Measurements from ENCODE around the gene LRP11.

The LRP11 gene

GRCh38 chr6:149869275-149869892, 5.2 kb upstream of the LRP11 start:
- no peak overlapping the region for H2AFZ ChIP-seq (ENCODE audit: low read length)
- no peaks in the 10 kb centered on the region for H3K79me2 ChIP-seq (ENCODE audit: insufficient read depth, low read length)
- no peak overlapping the region for H3K4me2 ChIP-seq (ENCODE audit: low read depth, low read length, poor library complexity, severe bottlenecking)
- peaks cover 25% of the 10 kb centered on the region for H3K4me1 ChIP-seq (ENCODE audit: insufficient read depth, low read length, poor library complexity, severe bottlenecking)
- H3K9ac ChIP-seq (ENCODE audit: low read depth, low read length, poor library complexity, severe bottlenecking): no peak overlapping the region
- no peaks in the 10 kb centered on the region for H3K9me3 ChIP-seq (ENCODE audit: insufficient read depth, low read depth, low read length)
- H3K27me3 ChIP-seq (ENCODE audit: insufficient read depth, low read length, poor library complexity, severe bottlenecking): no peaks in the 10 kb centered on the region
- H3K36me3 ChIP-seq (ENCODE audit: insufficient read depth, low read length): no peaks in the 10 kb centered on the region
- no peak overlapping the region for H3K4me3 ChIP-seq (ENCODE audit: low read length, poor library complexity, severe bottlenecking)
- H3F3A ChIP-seq (ENCODE audit: low read depth): no peaks in the 10 kb centered on the region
- no peak for TF ChIP-seq CTCF (conservative IDR thresholded peaks at IDR 0.05; ENCODE audit: low read length)
- no peak for TF ChIP-seq EZH2phosphoT487 (IDR thresholded peaks at IDR 0.05; ENCODE audit: borderline replicate concordance)
- H3K9me2 ChIP-seq (replicated peaks; ENCODE audit: low read depth, low read length): no peaks in the 10 kb centered on the region
- no peaks in the 10 kb centered on the region for H4K20me1 ChIP-seq (ENCODE audit: insufficient read depth, low read length, poor library complexity, severe bottlenecking)

GRCh38 chr6:149867876-149868640, 3.9 kb upstream of the LRP11 start:
- Histone ChIP-seq H3K27me3 (ENCODE audit: insufficient read depth, low read length, poor library complexity, severe bottlenecking) (no peaks in the 10 kb centered on the region), H3K4me2 (ENCODE audit: low read depth, low read length, poor library complexity, severe bottlenecking) (no peak overlapping the region), H2AFZ (ENCODE audit: low read length) (peak overlapping the region; percentile 54; the same call in 1 of the 2 replicates)

More at GRCh38 chr6:149867876-149868640, 3.9 kb upstream of the LRP11 start:
- H3K9me3 ChIP-seq (ENCODE audit: insufficient read depth, low read depth, low read length): no peaks in the 10 kb centered on the region
- H3K4me3 ChIP-seq (ENCODE audit: low read length, poor library complexity, severe bottlenecking): no peak overlapping the region
- no peak for TF ChIP-seq EZH2phosphoT487 (IDR thresholded peaks at IDR 0.05; ENCODE audit: borderline replicate concordance)
- TF ChIP-seq CTCF (conservative IDR thresholded peaks at IDR 0.05; ENCODE audit: low read length): no peak
- peaks cover 27% of the 10 kb centered on the region for H3K4me1 ChIP-seq (ENCODE audit: insufficient read depth, low read length, poor library complexity, severe bottlenecking)
- no peaks in the 10 kb centered on the region for H3K79me2 ChIP-seq (ENCODE audit: insufficient read depth, low read length)
- H3K9me2 ChIP-seq (replicated peaks; ENCODE audit: low read depth, low read length): no peaks in the 10 kb centered on the region
- no peaks in the 10 kb centered on the region for H3K36me3 ChIP-seq (ENCODE audit: insufficient read depth, low read length)
- H4K20me1 ChIP-seq (ENCODE audit: insufficient read depth, low read length, poor library complexity, severe bottlenecking): no peaks in the 10 kb centered on the region
- no peaks in the 10 kb centered on the region for H3F3A ChIP-seq (ENCODE audit: low read depth)
- H3K9ac ChIP-seq (ENCODE audit: low read depth, low read length, poor library complexity, severe bottlenecking): no peak overlapping the region
